ENCODE measurements around the gene MOB3C.

MOB3C gene

DNA sequence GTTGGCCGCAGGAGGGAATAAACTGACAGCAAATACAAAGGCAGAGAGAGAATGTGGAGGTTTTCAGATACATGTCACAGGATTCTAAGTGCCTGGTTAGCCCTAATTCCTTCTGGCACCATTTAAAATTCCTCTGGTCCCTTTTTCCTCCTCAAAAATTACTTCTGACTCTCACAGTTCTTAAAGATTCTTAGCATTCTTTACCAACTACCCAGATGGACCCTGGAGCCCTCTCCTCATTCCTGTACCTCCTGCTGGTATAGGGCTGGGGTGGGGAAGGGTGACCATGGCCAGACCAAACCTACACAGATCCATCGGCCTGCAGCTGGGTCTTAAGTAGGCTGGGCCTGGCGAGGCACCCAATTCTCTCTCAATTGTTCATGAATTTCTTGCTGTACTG lies 19.8 kb downstream of the MOB3C start:
- CTCF ChIA-PET = interaction anchor here (1.5 to 1.6 kb wide), 2 partner anchors 50 to 128 kb away, joined by 3 to 5 read pairs; no protein-coding TSS in a partner anchor
- H3K4me3 ChIP-seq (ENCODE audit: low read depth, low read length) = no peak overlapping the region
- TF ChIP-seq, protein P1, sequence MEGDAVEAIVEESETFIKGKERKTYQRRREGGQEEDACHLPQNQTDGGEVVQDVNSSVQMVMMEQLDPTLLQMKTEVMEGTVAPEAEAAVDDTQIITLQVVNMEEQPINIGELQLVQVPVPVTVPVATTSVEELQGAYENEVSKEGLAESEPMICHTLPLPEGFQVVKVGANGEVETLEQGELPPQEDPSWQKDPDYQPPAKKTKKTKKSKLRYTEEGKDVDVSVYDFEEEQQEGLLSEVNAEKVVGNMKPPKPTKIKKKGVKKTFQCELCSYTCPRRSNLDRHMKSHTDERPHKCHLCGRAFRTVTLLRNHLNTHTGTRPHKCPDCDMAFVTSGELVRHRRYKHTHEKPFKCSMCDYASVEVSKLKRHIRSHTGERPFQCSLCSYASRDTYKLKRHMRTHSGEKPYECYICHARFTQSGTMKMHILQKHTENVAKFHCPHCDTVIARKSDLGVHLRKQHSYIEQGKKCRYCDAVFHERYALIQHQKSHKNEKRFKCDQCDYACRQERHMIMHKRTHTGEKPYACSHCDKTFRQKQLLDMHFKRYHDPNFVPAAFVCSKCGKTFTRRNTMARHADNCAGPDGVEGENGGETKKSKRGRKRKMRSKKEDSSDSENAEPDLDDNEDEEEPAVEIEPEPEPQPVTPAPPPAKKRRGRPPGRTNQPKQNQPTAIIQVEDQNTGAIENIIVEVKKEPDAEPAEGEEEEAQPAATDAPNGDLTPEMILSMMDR (IDR thresholded peaks at IDR 0.05; ENCODE audit: insufficient read depth, low read length, missing control alignments) = no peak
- POLR2A ChIA-PET = no interaction called here
- DNase-seq (ENCODE audit: low read depth, low spot score) = no peak

DNA sequence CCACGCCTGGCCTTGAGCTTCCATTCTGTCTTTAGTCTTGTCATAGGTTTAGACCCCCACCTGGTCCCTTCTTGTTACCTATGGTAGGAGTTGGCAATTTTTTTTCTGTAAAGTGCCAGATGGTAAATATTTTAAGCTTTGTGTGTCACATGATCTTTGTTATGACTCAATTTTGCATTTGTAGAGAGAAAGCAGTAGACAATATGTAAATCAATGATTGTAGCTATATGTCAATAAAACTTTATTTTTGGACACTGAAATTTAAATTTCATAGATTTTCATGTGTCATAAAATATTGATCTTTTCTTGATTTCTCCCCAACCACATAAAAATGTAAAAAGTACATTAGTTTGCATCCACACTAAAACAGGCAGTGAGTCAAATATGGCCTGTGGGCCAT lies 20.6 kb downstream of the MOB3C start:
- CTCF ChIA-PET = interaction anchor here (0.6 to 1.6 kb wide), 4 partner anchors 49 to 129 kb away, joined by 3 to 5 read pairs (median 3); a partner anchor contains a TSS
- no peak for DNase-seq (ENCODE audit: low read depth, low spot score)
- no peak overlapping the region for H3K4me3 ChIP-seq (ENCODE audit: low read depth, low read length)
- TF ChIP-seq, protein P1 (IDR thresholded peaks at IDR 0.05; ENCODE audit: insufficient read depth, low read length, missing control alignments) = no peak
- POLR2A ChIA-PET = no interaction called here

DNA sequence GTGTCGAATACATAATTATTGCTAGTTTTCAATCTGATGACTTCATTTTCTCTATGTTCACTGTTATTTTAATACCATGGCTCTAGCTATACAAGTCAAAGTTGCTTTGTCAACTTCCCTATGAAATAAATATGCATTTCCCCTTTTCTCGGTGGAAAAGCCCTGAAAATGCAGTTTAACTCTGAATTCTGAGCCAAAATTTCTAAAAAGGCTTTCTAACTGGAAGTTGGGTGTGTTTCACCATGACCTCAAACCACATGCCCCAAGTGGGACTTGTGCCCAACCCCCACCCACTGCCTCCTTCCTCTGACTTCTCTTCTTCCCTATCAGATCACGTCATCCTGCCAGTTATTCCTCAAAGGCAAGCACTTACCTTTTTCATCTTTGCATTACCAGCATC lies 21.5 kb downstream of the MOB3C start:
- CTCF ChIA-PET = no interaction called here
- POLR2A ChIA-PET = no interaction called here
- TF ChIP-seq, protein P1 (IDR thresholded peaks at IDR 0.05; ENCODE audit: insufficient read depth, low read length, missing control alignments) = no peak
- no peak overlapping the region for H3K4me3 ChIP-seq (ENCODE audit: low read depth, low read length)
- DNase-seq (ENCODE audit: low read depth, low spot score) = no peak

DNA sequence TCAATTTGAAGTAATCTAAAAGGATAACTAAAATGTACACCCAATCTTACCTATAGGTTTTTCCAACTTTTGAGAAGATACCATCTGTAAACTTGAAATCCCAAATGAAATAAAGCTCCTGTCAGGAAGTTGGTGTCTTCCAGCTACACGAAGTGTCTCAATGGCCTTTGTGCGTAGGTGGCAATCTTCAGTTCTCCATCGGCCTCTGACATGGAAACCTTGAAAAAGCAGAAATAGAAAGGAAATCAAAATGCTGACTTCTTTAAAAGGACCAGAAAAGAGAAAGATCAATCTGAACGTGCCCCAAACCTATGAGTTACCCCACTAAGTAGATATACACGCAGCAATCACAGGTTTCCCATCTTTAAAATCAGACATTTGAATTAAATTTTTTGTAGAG lies 22.5 kb downstream of the MOB3C start:
- POLR2A ChIA-PET = no interaction called here
- TF ChIP-seq, protein P1 (IDR thresholded peaks at IDR 0.05; ENCODE audit: insufficient read depth, low read length, missing control alignments) = no peak
- H3K4me3 ChIP-seq (ENCODE audit: low read depth, low read length) = no peak overlapping the region
- DNase-seq (ENCODE audit: low read depth, low spot score) = no peak
- CTCF ChIA-PET = interaction anchor here (1.0 kb wide), 1 partner anchor 8 kb away, joined by 4 read pairs; no protein-coding TSS in a partner anchor

DNA sequence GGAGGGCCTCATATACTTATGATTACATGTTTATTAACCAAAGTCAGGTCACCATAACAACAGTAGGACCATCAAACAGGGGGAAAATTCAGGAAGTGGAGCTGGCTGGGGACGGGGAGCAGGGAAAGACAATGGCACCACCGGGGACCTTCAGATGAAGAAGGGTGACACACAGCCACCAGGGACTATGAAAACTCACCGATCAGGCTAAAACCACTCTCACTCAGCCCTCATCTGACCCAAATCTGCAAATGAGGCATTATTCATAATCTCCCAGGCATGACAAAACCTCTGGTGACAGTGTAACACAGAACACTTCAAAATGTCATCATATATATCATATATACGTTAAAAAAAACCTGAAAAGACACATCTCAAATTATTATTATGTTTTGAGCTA lies 23.8 kb downstream of the MOB3C start:
- ChIA-PET CTCF (no interaction called here), POLR2A (no interaction called here)
- TF ChIP-seq, protein P1 (IDR thresholded peaks at IDR 0.05; ENCODE audit: insufficient read depth, low read length, missing control alignments) = no peak
- no peak overlapping the region for H3K4me3 ChIP-seq (ENCODE audit: low read depth, low read length)
- no peak for DNase-seq (ENCODE audit: low read depth, low spot score)

DNA sequence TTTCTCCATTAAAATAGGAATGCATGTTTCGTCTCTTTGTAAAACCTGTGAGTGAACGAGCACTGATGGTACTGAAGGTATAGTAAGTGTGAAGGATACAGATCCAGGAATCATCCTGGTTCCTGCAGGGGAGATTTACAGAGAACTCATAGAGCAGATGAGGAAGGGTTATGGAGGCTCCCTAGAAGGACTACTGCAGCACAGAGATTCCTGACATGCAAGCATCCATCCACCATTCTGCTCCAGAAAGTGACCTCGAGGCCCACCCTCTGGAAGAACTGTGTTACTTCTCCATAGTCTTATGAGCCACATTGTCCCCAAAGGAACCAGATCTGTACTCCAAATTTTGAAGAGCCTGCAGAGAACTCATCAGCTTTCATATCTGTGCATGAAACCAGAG lies 27.1 kb downstream of the MOB3C start:
- H3K4me3 ChIP-seq (ENCODE audit: low read depth, low read length) = no peak overlapping the region
- no peak for DNase-seq (ENCODE audit: low read depth, low spot score)
- POLR2A ChIA-PET = no interaction called here
- TF ChIP-seq, protein P1 (IDR thresholded peaks at IDR 0.05; ENCODE audit: insufficient read depth, low read length, missing control alignments) = no peak
- CTCF ChIA-PET = no interaction called here
